ENCODE data around the gene SLC2A4. TPM values are rescaled to one million over a fixed set of nuclear protein-coding genes. Genes with fewer than 3 reads are reported as not detected.

Gene SLC2A4
- total RNA-seq, 4 donors from 2014 or later = 1.8 to 25.9 (median 12.6) TPM

DNA sequence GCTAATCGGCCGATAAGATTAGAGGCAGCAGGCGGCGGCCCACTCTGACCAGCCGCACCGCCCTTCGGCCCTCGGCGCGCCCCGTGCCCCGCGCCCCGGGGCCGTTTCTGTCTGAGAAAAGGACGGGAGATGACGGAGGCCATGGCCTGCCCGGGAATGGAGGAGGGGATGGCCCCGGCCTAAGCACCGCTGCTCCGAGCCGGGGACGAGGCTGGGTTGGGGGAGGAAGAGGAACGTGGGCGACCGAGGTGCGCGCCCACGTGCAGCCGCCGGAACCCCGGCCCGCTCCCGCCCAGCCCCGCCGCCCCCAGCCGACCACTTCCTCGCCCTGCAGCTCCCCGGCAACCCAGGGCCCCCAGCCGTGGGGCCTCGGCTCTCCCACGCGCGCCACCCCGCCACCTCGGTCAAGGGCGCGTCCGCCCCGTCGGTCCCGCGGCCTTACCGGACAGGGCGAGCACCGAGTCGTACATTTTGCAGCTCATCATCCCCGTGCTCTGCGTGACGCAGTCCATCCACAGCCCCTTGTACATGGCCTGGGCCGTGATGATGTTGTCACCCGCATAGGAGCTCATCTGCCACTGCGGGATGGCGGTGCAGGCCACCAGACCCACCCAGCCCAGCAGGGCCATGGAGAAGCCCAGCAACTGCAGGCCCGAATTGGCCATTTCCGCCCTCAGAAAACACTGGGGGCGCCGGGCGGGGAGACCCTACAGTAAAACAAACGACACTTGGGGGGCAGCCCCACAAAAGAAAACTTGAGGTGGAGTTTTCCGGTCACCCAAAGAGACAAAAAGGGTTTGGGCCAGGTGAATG lies 19.9 kb upstream of the SLC2A4 start:
- no peak for DNase-seq
- Histone ChIP-seq H3K27ac (no peak overlapping the region), H3K27me3 (peaks cover 21 to 27% of the 10 kb centered on the region in 2 donors), H3K9me3 (no peaks in the 10 kb centered on the region), H3K4me1 (no peaks in the 10 kb centered on the region), H3K36me3 (no peaks in the 10 kb centered on the region), H3K4me3 (peak overlapping the region; percentile 2 to 7)
- intact Hi-C loops (cut with DNase I; ENCODE audit: low total_unique reads) = no loop called here
- TF ChIP-seq POLR2A (IDR thresholded peaks at IDR 0.05) = no peak

DNA sequence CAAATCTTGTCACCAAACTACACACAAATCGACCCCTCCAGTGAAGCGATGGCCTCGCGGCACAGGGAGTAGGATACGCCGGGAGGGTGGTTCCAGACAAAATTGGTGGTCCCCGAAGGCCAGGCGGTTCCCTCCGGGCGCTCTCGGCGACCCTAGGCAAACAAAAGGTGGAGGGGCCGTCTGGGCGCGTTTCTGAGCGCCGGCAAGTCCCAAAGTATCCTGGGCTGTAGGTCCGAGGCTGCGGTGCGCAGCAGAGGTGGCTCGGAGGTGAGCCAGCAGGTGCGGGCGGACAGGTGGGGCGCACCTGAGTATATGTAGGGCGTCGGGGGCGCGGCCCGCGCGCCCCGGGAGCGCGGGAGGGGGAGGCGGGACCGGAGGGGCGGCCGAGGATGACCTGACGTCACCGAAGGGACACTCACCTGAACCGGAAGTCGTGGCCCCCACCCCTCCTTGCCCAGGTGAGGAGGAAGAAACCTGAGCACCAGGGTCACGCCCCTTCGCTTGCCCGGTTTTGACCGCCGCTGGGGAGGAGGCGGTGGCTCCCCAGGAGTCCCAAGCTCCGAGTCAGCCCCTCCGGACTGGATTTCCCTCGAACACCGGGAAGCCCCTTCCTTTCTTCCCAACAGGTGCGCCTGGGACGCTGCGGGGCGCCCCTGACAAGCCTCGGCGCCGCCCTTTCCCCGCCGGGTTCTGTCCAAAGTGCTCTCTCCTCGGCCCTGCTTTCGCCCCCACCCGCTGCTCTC lies 19.2 kb upstream of the SLC2A4 start, which contains the start of gene CLDN7:
TSS of gene CLDN7 (minus strand) at position 287 of the 743 bp plus-strand sequence. CDS start 435 bp downstream, outside the sequence.
- intact Hi-C loops (cut with DNase I; ENCODE audit: low total_unique reads) = no loop called here
- Histone ChIP-seq H3K4me3 (peak within 1 kb of the TSS; percentile 2 to 7), H3K9me3 (no peaks in the 10 kb centered on the region), H3K4me1 (no peaks in the 10 kb centered on the region), H3K27ac (no peak within 1 kb of the TSS), H3K27me3 (peaks cover 21 to 27% of the 10 kb centered on the region in 2 donors), H3K36me3 (no peaks in the 10 kb centered on the region)
- no peak for DNase-seq
- peak in 1 of 2 donors; percentile 50 for TF ChIP-seq POLR2A (IDR thresholded peaks at IDR 0.05)
- TF ChIP-seq, protein P1, sequence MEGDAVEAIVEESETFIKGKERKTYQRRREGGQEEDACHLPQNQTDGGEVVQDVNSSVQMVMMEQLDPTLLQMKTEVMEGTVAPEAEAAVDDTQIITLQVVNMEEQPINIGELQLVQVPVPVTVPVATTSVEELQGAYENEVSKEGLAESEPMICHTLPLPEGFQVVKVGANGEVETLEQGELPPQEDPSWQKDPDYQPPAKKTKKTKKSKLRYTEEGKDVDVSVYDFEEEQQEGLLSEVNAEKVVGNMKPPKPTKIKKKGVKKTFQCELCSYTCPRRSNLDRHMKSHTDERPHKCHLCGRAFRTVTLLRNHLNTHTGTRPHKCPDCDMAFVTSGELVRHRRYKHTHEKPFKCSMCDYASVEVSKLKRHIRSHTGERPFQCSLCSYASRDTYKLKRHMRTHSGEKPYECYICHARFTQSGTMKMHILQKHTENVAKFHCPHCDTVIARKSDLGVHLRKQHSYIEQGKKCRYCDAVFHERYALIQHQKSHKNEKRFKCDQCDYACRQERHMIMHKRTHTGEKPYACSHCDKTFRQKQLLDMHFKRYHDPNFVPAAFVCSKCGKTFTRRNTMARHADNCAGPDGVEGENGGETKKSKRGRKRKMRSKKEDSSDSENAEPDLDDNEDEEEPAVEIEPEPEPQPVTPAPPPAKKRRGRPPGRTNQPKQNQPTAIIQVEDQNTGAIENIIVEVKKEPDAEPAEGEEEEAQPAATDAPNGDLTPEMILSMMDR (IDR thresholded peaks at IDR 0.05) = no peak

DNA sequence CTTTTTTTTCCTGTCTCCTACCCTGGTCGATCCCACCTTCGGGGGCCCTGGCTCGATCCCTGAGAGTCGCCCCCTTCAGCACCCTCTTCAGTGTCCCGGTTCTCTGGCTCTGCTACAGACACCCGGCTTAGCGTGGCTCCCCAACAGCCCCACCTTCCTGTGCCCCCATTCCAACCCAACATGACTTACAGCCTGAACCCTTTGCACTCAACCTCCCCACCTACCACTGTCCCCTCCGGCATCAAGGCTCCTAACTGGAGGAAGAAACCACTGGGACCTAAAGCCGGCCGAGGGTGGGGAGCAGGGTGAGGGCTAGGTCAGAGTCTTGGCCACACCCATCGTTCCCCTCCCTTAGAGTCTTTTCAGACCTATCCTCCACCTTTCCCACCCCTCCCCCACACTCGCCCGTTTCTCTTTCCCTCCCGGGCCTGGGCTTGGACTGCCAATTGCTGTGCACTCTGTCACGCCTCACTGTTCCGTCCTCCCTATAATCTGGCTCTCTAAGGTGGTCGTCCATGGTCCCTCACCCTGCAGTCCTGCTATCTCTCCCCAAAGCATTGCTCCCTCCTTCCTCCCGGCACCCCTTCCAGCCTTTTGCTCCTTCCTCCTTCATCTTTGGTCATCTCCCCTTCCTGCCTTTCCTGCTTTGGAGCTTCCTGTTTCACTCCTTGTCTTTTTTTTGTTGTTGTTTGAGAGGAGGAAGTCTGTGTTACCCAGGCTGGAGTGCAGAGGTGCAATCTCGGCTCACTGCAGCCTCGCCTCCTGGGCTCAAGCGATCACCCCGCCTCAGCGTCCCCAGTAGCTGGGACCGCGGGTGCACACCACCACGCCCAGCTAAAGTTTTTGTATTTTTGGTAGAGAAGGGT lies 18.4 kb upstream of the SLC2A4 start:
- H3K4me3 ChIP-seq = no peak overlapping the region
- TF ChIP-seq, protein P1 (IDR thresholded peaks at IDR 0.05) = no peak
- no peak for TF ChIP-seq POLR2A (IDR thresholded peaks at IDR 0.05)
- H3K27me3 ChIP-seq = peaks cover 21 to 27% of the 10 kb centered on the region in 2 donors
- intact Hi-C loops (cut with DNase I; ENCODE audit: low total_unique reads) = no loop called here
- H3K27ac ChIP-seq = no peak overlapping the region
- no peaks in the 10 kb centered on the region for H3K4me1 ChIP-seq
- DNase-seq = no peak
- H3K36me3 ChIP-seq = no peaks in the 10 kb centered on the region
- no peaks in the 10 kb centered on the region for H3K9me3 ChIP-seq

DNA sequence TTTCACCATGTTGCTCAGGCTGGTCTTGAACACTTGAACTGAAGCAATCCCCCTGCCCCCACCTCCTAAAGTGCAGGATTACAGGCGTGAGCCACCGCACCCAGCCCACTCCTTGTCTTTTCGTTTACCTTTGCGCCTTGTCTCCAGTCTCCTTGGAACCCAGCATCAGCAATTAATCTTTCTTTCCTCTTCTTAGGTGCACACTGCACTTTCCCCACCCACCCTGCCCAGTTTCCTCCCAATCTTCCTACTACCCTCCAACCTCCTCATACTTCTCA lies 17.8 kb upstream of the SLC2A4 start:
- intact Hi-C loops (cut with DNase I; ENCODE audit: low total_unique reads) = no loop called here
- no peaks in the 10 kb centered on the region for H3K36me3 ChIP-seq
- H3K27me3 ChIP-seq = peaks cover 21 to 27% of the 10 kb centered on the region in 2 donors
- TF ChIP-seq, protein P1 (IDR thresholded peaks at IDR 0.05) = no peak
- no peak overlapping the region for H3K27ac ChIP-seq
- H3K4me1 ChIP-seq = no peaks in the 10 kb centered on the region
- H3K9me3 ChIP-seq = no peaks in the 10 kb centered on the region
- H3K4me3 ChIP-seq = no peak overlapping the region
- no peak for DNase-seq

DNA sequence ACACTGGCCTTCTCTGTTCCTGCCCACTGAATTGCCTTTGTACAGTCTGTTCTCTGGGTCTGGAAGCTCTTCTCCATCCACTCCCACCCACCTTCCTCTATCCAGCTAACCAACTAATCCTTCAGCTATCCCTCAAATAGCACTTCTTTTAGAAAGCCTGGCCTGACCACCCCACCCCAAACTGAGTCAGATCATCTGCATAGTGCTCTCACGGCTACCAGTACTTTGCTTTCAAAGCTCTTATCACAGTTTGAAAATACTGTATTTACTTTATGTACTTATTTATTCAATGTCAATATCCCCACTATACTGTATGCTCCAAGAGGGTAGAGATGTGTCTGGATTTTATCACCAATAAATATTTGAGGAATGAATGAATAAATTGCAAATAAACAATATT lies 14.7 kb upstream of the SLC2A4 start:
- no peaks in the 10 kb centered on the region for H3K36me3 ChIP-seq
- intact Hi-C loops (cut with DNase I; ENCODE audit: low total_unique reads) = no loop called here
- no peak overlapping the region for H3K4me3 ChIP-seq
- peaks cover 14 to 17% of the 10 kb centered on the region in 2 donors for H3K27me3 ChIP-seq
- no peaks in the 10 kb centered on the region for H3K4me1 ChIP-seq
- TF ChIP-seq, protein P1 (IDR thresholded peaks at IDR 0.05) = no peak
- no peak for TF ChIP-seq POLR2A (IDR thresholded peaks at IDR 0.05)
- DNase-seq = no peak
- no peak overlapping the region for H3K27ac ChIP-seq
- no peaks in the 10 kb centered on the region for H3K9me3 ChIP-seq
